Breast epithelium (tissue), 4 donors: ENCODE data around the gene TMOD3. TPM values are rescaled to one million over a fixed set of nuclear protein-coding genes. Genes with fewer than 3 reads are reported as not detected.
"Not testable (repeated sequence)": the region's sequence is repeated elsewhere in the genome, so short reads cannot be mapped to it uniquely, and the experiment has no call there.

Experiments used
- DNase-seq, 2 donors: peaks; one replicate each; pipeline ENCODE4 v3.0.0-alpha.2; 2019; ENCODE audit warnings: low spot score in 2 of 2
- H3K27ac ChIP-seq, 2 donors: fragments of 200-600 bp; sonication (generic) in 1 of 2; one replicate each; pipeline ENCODE4 v1.5.1; 2016 to 2019; ENCODE audit warnings: mild to moderate bottlenecking in 1 of 2
- H3K27me3 ChIP-seq, 2 donors: fragments of 200-600 bp; sonication (generic) in 1 of 2; one replicate each; pipeline versions ENCODE4 v1.5.1 to v1.6.0; 2017 to 2019; ENCODE audit warnings: control low read depth in 1 of 2, mild to moderate bottlenecking in 1 of 2
- H3K36me3 ChIP-seq: fragments of 200-600 bp; one replicate; pipeline ENCODE4 v1.5.1; 2019
- H3K4me1 ChIP-seq, 2 donors: fragments of 200-600 bp; sonication (generic); one replicate each; pipeline ENCODE4 v1.5.1; 2016 to 2019; ENCODE audit warnings: control low read depth in 1 of 2
- H3K4me3 ChIP-seq, 3 donors: fragments of 200-600 bp; sonication (generic); 1 replicate in 2 of 3; 2 replicates in 1 of 3; pipeline ENCODE4 v1.5.1; 2016 to 2019; ENCODE audit warnings: mild to moderate bottlenecking in 3 of 3, moderate library complexity in 2 of 3
- H3K9me3 ChIP-seq, 2 donors: fragments of 200-600 bp; sonication (generic) in 1 of 2; one replicate each; pipeline ENCODE4 v1.5.1; 2016 to 2019; ENCODE audit warnings: control low read depth in 1 of 2
- POLR2A ChIP-seq: fragments of 450-650 bp; IDR thresholded peaks from one replicate; pipeline ENCODE4 v1.6.1; 2016; ENCODE audit warnings: antibody characterized with exemption, mild to moderate bottlenecking, moderate library complexity
- POLR2AphosphoS5 ChIP-seq, 3 donors: sonication (generic); formaldehyde crosslinking; IDR thresholded peaks; one replicate each; pipeline ENCODE4 v1.6.1; 2017; ENCODE audit warnings: antibody characterized with exemption in 3 of 3
- intact Hi-C: fragments of 100-400 bp; cut with DNase I; formaldehyde crosslinking; loops from one replicate; pipeline ENCODE4 v1.15.1; 2023; ENCODE audit warnings: low total_unique reads
- total RNA-seq, 3 donors: library from RNA; depleted of rRNA; stranded (reverse); fragments of >200 nt; gene quantifications; one replicate each; pipeline ENCODE4 v1.1.0, GENCODE V29; 2016
- TF ChIP-seq, protein P1 (sequence below), 3 donors: fragments of 450-650 bp; IDR thresholded peaks; one replicate each; pipeline ENCODE4 v1.5.1; 2016 to 2017; ENCODE audit warnings: antibody characterized with exemption in 3 of 3, mild to moderate bottlenecking in 3 of 3, moderate library complexity in 3 of 3

The TMOD3 gene
- total RNA-seq, 3 donors from 2014 or later = 24.9 to 31.4 (median 27.5) TPM

DNA sequence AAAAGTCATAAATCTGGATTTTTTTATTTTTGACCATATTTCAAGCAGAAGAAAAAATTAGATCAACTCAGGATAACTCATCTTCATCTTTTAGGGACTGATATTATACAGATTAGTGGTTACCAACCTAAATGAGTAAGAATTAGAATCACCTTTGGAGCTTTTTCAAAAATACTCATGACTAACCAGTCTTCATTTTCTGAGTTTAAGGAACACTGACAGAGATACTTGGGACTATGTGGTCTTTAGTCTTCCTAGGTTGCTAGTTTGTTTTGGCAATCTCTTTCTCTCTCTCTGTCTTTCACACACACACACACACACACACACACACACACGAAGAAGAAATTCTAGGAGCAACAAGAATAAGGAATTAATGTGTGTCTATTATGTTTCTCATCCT is 50.1 kb downstream of the TMOD3 start:
- TF ChIP-seq, protein P1, sequence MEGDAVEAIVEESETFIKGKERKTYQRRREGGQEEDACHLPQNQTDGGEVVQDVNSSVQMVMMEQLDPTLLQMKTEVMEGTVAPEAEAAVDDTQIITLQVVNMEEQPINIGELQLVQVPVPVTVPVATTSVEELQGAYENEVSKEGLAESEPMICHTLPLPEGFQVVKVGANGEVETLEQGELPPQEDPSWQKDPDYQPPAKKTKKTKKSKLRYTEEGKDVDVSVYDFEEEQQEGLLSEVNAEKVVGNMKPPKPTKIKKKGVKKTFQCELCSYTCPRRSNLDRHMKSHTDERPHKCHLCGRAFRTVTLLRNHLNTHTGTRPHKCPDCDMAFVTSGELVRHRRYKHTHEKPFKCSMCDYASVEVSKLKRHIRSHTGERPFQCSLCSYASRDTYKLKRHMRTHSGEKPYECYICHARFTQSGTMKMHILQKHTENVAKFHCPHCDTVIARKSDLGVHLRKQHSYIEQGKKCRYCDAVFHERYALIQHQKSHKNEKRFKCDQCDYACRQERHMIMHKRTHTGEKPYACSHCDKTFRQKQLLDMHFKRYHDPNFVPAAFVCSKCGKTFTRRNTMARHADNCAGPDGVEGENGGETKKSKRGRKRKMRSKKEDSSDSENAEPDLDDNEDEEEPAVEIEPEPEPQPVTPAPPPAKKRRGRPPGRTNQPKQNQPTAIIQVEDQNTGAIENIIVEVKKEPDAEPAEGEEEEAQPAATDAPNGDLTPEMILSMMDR (IDR thresholded peaks at IDR 0.05) = no peak
- no peak for TF ChIP-seq POLR2AphosphoS5 (IDR thresholded peaks at IDR 0.05)
- TF ChIP-seq POLR2A = no peak
- no peak overlapping the region for H3K4me3 ChIP-seq
- H3K4me1 ChIP-seq = no peaks in the 10 kb centered on the region
- no peaks in the 10 kb centered on the region for H3K27me3 ChIP-seq
- DNase-seq = no peak
- H3K9me3 ChIP-seq = no peaks in the 10 kb centered on the region
- peak overlapping the region; percentile 29 to 54 for H3K27ac ChIP-seq
- no peaks in the 10 kb centered on the region for H3K36me3 ChIP-seq
- intact Hi-C loops = no loop called here

DNA sequence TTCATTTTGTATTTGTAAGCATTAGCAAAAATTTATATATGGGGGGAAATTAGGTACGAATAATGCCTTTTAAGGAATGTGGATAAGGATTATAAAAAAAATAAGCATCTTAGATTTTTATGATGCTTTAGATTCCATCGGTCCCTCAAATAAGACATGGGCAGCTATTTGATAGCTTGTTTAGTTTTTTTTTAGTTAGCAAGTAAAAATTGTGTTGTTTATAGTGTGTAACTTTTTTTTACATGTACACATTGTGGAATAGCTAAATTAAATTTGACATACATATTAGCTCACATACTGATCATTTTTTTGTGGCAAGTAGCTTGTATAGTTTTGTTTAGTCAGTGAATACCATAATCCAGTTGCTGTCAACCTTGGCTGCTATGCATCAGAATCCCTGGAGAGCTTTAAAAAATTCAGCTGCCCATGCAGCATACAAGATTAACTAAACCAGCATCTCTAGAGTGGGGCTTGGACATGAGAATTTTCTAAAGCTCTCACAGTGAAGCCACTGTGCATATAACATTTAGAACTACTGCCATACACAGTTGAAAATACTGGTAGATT is 53.9 kb downstream of the TMOD3 start:
- Histone ChIP-seq H3K36me3 (no peaks in the 10 kb centered on the region), H3K4me1 (no peaks in the 10 kb centered on the region), H3K27ac (no peak overlapping the region), H3K9me3 (no peaks in the 10 kb centered on the region), H3K4me3 (no peak overlapping the region), H3K27me3 (no peaks in the 10 kb centered on the region)
- TF ChIP-seq POLR2AphosphoS5 (IDR thresholded peaks at IDR 0.05) (no peak), POLR2A (no peak)
- TF ChIP-seq, protein P1 (IDR thresholded peaks at IDR 0.05) = no peak
- no peak for DNase-seq
- intact Hi-C loops = no loop called here

- H3K27ac ChIP-seq = no peak overlapping the region
- H3K36me3 ChIP-seq = no peaks in the 10 kb centered on the region
- TF ChIP-seq POLR2AphosphoS5 (IDR thresholded peaks at IDR 0.05) (no peak), POLR2A (no peak)
- TF ChIP-seq, protein P1 (IDR thresholded peaks at IDR 0.05) = no peak
- intact Hi-C loops = no loop called here
- no peaks in the 10 kb centered on the region for H3K27me3 ChIP-seq
- no peaks in the 10 kb centered on the region for H3K9me3 ChIP-seq
- no peaks in the 10 kb centered on the region for H3K4me1 ChIP-seq
- H3K4me3 ChIP-seq = no peak overlapping the region
- DNase-seq = no peak
These were observed 54.6 kb downstream of the TMOD3 start for GRCh38 chr15:51884041-51884440.

DNA sequence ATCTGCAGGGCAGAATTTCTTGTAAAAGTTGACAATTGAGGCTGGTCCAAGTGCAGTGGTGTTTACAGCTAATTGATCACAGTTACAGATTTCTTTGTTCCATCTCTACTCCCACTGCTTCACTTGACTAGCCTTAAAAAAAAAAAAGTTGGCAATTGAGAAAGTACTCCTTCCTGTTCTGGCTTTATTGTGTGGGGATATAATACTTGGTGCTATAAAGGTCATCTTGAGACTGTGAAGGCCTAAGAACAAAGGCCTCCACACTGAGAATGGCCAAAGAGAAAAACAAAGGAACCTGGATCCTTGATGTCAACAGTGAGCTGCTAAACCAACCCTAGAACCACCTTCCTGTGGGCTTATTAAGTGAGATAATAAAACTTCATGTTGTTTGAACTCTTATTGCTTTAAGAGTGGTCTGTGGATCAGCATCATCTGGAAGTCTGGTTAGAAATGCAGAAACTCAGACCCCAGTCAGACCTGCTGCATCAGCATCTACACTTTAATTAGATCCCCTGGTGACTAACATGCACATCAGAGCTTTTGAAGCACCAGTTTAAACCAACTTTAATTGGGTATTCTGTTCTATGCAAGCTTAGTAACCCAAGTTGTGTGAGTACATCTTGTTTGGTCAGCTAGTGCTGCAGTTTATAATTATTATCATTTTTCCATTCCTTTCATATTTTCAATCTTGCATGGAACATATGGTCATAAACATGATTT is 55.2 kb downstream of the TMOD3 start:
- H3K36me3 ChIP-seq = no peaks in the 10 kb centered on the region
- H3K27ac ChIP-seq = no peak overlapping the region
- no peaks in the 10 kb centered on the region for H3K4me1 ChIP-seq
- intact Hi-C loops = no loop called here
- DNase-seq = no peak
- H3K4me3 ChIP-seq = no peak overlapping the region
- TF ChIP-seq POLR2AphosphoS5 (IDR thresholded peaks at IDR 0.05) (no peak), POLR2A (no peak)
- TF ChIP-seq, protein P1 (IDR thresholded peaks at IDR 0.05) = no peak
- H3K27me3 ChIP-seq = no peaks in the 10 kb centered on the region
- H3K9me3 ChIP-seq = no peaks in the 10 kb centered on the region

DNA sequence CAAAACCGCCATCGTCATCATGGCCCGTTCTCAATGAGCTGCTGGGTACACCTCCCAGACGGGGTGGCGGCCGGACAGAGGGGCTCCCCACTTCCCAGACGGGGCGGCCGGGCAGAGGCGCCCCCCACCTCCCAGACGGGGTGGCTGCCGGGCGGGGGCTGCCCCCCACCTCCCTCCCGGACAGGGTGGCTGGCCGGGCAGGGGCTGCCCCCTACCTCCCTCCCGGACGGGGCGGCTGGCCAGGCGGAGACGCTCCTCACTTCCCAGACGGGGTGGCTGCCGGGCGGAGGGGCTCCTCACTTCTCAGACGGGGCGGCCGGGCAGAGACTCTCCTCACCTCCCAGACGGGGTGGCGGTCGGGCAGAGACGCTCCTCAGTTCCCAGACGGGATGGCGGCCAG is 56.3 kb downstream of the TMOD3 start:
- H3K27me3 ChIP-seq, DNase-seq, H3K27ac ChIP-seq, H3K9me3 ChIP-seq, H3K36me3 ChIP-seq, intact Hi-C loops, H3K4me3 ChIP-seq, H3K4me1 ChIP-seq: not testable (repeated sequence)
